ENCODE results near the gene EXOC1L. TPM values are rescaled to one million over a fixed set of nuclear protein-coding genes. Genes with fewer than 3 reads are reported as not detected.

EXOC1L gene
- total RNA-seq, 1 experiment from 2014 or later = not detected

DNA sequence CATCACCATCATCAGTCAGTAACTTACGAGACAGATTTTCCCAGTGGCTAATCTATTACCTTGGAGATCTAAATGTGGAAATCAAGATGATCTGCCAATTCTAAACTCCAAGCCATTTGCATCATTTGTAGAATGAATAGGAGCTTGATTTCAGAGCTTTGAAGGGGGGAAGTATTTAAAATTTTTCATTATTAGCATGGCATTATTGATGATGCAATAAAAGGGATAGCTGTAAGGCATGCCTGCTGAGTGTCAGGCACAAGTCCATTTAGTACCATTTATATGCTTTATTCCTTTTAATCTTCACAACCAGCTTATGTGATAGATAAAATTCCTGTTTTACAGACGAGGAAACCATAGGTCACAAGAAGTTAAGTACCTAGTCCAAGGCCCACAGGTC, 5.3 kb downstream of the EXOC1L start:
- ChIA-PET POLR2A (no interaction called here), CTCF (no interaction called here)
- no peaks in the 10 kb centered on the region for H3K9me3 ChIP-seq (ENCODE audit: control insufficient read depth, insufficient read depth, low read depth, low read length)
- no peak overlapping the region for H3K27ac ChIP-seq (ENCODE audit: low read length)
- intact Hi-C loops (cut with micrococcal nuclease; ENCODE audit: unreplicated experiment) (no loop called here), in situ Hi-C loops (cut with HindIII; ENCODE audit: low pct_unique_long_range_greater_than_20kb, low sequenced_read_pairs) (no loop called here)
- DNase-seq (ENCODE audit: low read depth, low spot score) = no peak
- no peak for TF ChIP-seq SIN3A (IDR thresholded peaks at IDR 0.05; ENCODE audit: borderline replicate concordance, insufficient read depth, low read depth, low read length)
- no peak for TF ChIP-seq CTCF (IDR thresholded peaks at IDR 0.05)
- no peak for TF ChIP-seq POLR2AphosphoS5 (IDR thresholded peaks at IDR 0.05; ENCODE audit: low read depth, low read length)
- TF ChIP-seq, protein P1, sequence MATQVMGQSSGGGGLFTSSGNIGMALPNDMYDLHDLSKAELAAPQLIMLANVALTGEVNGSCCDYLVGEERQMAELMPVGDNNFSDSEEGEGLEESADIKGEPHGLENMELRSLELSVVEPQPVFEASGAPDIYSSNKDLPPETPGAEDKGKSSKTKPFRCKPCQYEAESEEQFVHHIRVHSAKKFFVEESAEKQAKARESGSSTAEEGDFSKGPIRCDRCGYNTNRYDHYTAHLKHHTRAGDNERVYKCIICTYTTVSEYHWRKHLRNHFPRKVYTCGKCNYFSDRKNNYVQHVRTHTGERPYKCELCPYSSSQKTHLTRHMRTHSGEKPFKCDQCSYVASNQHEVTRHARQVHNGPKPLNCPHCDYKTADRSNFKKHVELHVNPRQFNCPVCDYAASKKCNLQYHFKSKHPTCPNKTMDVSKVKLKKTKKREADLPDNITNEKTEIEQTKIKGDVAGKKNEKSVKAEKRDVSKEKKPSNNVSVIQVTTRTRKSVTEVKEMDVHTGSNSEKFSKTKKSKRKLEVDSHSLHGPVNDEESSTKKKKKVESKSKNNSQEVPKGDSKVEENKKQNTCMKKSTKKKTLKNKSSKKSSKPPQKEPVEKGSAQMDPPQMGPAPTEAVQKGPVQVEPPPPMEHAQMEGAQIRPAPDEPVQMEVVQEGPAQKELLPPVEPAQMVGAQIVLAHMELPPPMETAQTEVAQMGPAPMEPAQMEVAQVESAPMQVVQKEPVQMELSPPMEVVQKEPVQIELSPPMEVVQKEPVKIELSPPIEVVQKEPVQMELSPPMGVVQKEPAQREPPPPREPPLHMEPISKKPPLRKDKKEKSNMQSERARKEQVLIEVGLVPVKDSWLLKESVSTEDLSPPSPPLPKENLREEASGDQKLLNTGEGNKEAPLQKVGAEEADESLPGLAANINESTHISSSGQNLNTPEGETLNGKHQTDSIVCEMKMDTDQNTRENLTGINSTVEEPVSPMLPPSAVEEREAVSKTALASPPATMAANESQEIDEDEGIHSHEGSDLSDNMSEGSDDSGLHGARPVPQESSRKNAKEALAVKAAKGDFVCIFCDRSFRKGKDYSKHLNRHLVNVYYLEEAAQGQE (IDR thresholded peaks at IDR 0.05; ENCODE audit: insufficient read depth in 1 of 2, low read depth in 2 of 2, low read length in 1 of 2) = no peak
- TF ChIP-seq TCF7L2 (IDR thresholded peaks at IDR 0.05; ENCODE audit: low read depth, low read length) = no peak
- no peak overlapping the region for H3K4me3 ChIP-seq (ENCODE audit: low read depth in 2 of 2, low read length in 2 of 2)
- ATAC-seq = no peak
- BruUV-seq (replicated peaks) = no TSS peak
- no peaks in the 10 kb centered on the region for H3K27me3 ChIP-seq (ENCODE audit: control insufficient read depth, insufficient read depth, low read length)
- no peaks in the 10 kb centered on the region for H3K36me3 ChIP-seq (ENCODE audit: control insufficient read depth, insufficient read depth, low read length)
- no peaks in the 10 kb centered on the region for H3K4me1 ChIP-seq (ENCODE audit: control insufficient read depth, insufficient read depth, low read length)

DNA sequence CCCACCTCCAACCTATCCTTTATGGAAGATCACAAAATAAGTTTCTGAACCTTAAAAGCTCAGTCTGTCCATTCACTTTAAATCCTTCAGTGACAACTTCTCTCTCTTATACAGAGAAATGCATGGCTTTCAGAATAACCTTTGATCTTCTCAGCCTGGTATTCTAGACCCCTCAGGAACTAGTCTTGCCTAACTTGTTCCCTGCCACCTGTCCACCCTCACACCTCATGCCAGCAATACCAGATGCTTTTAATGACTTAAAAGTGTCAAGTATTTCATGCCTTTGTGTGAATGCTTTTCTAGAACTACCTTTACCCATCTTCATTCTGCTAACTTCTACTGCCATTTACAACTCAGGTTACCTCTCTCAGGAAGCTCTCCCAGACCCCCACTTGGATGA, 7.4 kb downstream of the EXOC1L start:
- BruUV-seq (replicated peaks) = no TSS peak
- Histone ChIP-seq H3K9me3 (ENCODE audit: control insufficient read depth, insufficient read depth, low read depth, low read length) (no peaks in the 10 kb centered on the region), H3K27me3 (ENCODE audit: control insufficient read depth, insufficient read depth, low read length) (no peaks in the 10 kb centered on the region), H3K27ac (ENCODE audit: low read length) (no peak overlapping the region), H3K4me1 (ENCODE audit: control insufficient read depth, insufficient read depth, low read length) (no peaks in the 10 kb centered on the region), H3K4me3 (ENCODE audit: low read depth in 2 of 2, low read length in 2 of 2) (no peak overlapping the region), H3K36me3 (ENCODE audit: control insufficient read depth, insufficient read depth, low read length) (no peaks in the 10 kb centered on the region)
- CTCF ChIA-PET = no interaction called here
- intact Hi-C loops (cut with micrococcal nuclease; ENCODE audit: unreplicated experiment) (no loop called here), in situ Hi-C loops (cut with HindIII; ENCODE audit: low pct_unique_long_range_greater_than_20kb, low sequenced_read_pairs) (no loop called here)
- ATAC-seq (no peak), DNase-seq (ENCODE audit: low read depth, low spot score) (no peak)
- POLR2A ChIA-PET = no interaction called here
- TF ChIP-seq TCF7L2 (IDR thresholded peaks at IDR 0.05; ENCODE audit: low read depth, low read length) = no peak
- TF ChIP-seq, protein P1 (IDR thresholded peaks at IDR 0.05; ENCODE audit: insufficient read depth in 1 of 2, low read depth in 2 of 2, low read length in 1 of 2) = no peak
- no peak for TF ChIP-seq POLR2AphosphoS5 (IDR thresholded peaks at IDR 0.05; ENCODE audit: low read depth, low read length)
- no peak for TF ChIP-seq SIN3A (IDR thresholded peaks at IDR 0.05; ENCODE audit: borderline replicate concordance, insufficient read depth, low read depth, low read length)
- TF ChIP-seq CTCF (IDR thresholded peaks at IDR 0.05) = no peak

All from Panc1 (cell line).